Ascending aorta (tissue), 2 donors: ENCODE measurements around the gene PPP1R10. TPM values are rescaled to one million over a fixed set of nuclear protein-coding genes. Genes with fewer than 3 reads are reported as not detected.

Source experiments
- DNase-seq, 2 donors: peaks; one replicate each; pipeline ENCODE4 v3.0.0-alpha.2; 2019; ENCODE audit warnings: low spot score in 2 of 2
- H3K27ac ChIP-seq, 2 donors: fragments of 200-600 bp; sonication (generic); one replicate each; pipeline ENCODE4 v1.5.1; 2016 to 2017; ENCODE audit warnings: mild to moderate bottlenecking in 1 of 2
- H3K27me3 ChIP-seq: fragments of 200-600 bp; sonication (generic); one replicate; pipeline ENCODE4 v1.5.1; 2017
- H3K36me3 ChIP-seq, 2 donors: fragments of 200-600 bp; sonication (generic); one replicate each; pipeline ENCODE4 v1.5.1; 2016
- H3K4me1 ChIP-seq, 2 donors: fragments of 200-600 bp; sonication (generic); one replicate each; pipeline ENCODE4 v1.5.1; 2016 to 2017; ENCODE audit warnings: mild to moderate bottlenecking in 1 of 2
- H3K4me3 ChIP-seq, 2 donors: fragments of 200-600 bp; sonication (generic); one replicate each; pipeline ENCODE4 v1.5.1; 2016 to 2017; ENCODE audit warnings: mild to moderate bottlenecking in 1 of 2
- H3K9me3 ChIP-seq, 2 donors: fragments of 200-600 bp; sonication (generic); one replicate each; pipeline ENCODE4 v1.5.1; 2016
- intact Hi-C: fragments of 100-400 bp; cut with DNase I; formaldehyde crosslinking; loops from one replicate; pipeline ENCODE4 v1.15.1; 2023
- total RNA-seq: library from RNA; depleted of rRNA; stranded (reverse); fragments of >200 nt; gene quantifications from one replicate; pipeline ENCODE4 v1.1.0, GENCODE V29; 2016
- TF ChIP-seq, protein P1 (sequence below), 3 experiments: fragments of 200-600 bp in 2 of 3; fragments of 450-650 bp in 1 of 3; sonication (generic) in 2 of 3; IDR thresholded peaks; one replicate each; pipeline ENCODE4 v1.5.1; 2016 to 2019; ENCODE audit warnings: antibody characterized with exemption in 3 of 3, mild to moderate bottlenecking in 1 of 3, moderate library complexity in 1 of 3

Gene PPP1R10
- total RNA-seq, 1 donor from 2014 or later, result 52.6 TPM

DNA sequence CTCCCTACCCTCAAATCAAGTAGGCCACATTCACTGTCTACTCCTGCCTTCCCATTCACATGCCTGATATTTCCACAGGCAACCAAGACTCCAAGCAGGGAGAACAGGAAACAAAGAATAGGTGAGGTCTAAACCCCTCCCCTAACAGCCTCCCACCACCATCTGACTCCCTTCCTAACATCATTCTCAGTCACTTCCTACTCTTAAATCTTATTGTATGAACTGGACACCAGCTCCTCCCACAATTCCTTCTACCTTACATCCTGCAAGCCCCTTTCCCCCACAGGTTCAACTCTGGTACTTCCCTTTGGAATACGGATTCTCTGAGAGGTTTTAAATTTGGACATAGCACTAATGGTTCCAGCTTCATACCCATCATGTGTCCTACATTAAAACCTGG is 28.9 kb upstream of the PPP1R10 start:
- no peaks in the 10 kb centered on the region for H3K27me3 ChIP-seq
- DNase-seq, result no peak
- no peak overlapping the region for H3K4me3 ChIP-seq
- H3K27ac ChIP-seq, result no peak overlapping the region
- peaks cover 7 to 20% of the 10 kb centered on the region in 2 donors for H3K36me3 ChIP-seq
- H3K9me3 ChIP-seq, result no peaks in the 10 kb centered on the region
- intact Hi-C loops, result loop anchor here (2.0 kb wide), 1 partner anchor 27 kb away; the partner anchor contains the start of gene DHX16
- TF ChIP-seq, protein P1, sequence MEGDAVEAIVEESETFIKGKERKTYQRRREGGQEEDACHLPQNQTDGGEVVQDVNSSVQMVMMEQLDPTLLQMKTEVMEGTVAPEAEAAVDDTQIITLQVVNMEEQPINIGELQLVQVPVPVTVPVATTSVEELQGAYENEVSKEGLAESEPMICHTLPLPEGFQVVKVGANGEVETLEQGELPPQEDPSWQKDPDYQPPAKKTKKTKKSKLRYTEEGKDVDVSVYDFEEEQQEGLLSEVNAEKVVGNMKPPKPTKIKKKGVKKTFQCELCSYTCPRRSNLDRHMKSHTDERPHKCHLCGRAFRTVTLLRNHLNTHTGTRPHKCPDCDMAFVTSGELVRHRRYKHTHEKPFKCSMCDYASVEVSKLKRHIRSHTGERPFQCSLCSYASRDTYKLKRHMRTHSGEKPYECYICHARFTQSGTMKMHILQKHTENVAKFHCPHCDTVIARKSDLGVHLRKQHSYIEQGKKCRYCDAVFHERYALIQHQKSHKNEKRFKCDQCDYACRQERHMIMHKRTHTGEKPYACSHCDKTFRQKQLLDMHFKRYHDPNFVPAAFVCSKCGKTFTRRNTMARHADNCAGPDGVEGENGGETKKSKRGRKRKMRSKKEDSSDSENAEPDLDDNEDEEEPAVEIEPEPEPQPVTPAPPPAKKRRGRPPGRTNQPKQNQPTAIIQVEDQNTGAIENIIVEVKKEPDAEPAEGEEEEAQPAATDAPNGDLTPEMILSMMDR (IDR thresholded peaks at IDR 0.05), result no peak
- H3K4me1 ChIP-seq, result peaks cover 0 to 12% of the 10 kb centered on the region in 2 donors

DNA sequence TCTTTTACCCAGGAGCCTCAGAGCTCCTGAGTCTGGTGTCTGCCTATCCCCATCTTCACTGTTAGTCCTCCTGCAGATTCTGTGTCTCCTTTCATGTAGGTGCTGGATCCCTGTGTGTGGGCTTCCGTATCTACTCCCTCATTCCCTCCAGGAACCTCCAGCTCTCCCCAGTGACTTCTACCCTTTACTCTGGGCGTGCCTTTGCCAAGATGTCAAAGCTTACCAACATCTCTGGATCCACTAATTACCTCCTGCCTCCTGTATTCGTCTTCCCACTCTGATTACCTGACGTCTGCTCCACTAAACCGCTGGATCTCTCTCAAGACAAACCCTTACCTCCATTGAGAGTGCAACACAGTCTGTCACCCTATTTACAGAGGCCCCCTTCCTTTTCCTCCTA is 27.7 kb upstream of the PPP1R10 start:
- no peak overlapping the region for H3K4me3 ChIP-seq
- peaks cover 0 to 12% of the 10 kb centered on the region in 2 donors for H3K4me1 ChIP-seq
- no peaks in the 10 kb centered on the region for H3K27me3 ChIP-seq
- no peaks in the 10 kb centered on the region for H3K9me3 ChIP-seq
- TF ChIP-seq, protein P1 (IDR thresholded peaks at IDR 0.05), result no peak
- DNase-seq, result no peak
- intact Hi-C loops, result no loop called here
- H3K36me3 ChIP-seq, result peaks cover 12 to 25% of the 10 kb centered on the region in 2 donors
- H3K27ac ChIP-seq, result no peak overlapping the region

DNA sequence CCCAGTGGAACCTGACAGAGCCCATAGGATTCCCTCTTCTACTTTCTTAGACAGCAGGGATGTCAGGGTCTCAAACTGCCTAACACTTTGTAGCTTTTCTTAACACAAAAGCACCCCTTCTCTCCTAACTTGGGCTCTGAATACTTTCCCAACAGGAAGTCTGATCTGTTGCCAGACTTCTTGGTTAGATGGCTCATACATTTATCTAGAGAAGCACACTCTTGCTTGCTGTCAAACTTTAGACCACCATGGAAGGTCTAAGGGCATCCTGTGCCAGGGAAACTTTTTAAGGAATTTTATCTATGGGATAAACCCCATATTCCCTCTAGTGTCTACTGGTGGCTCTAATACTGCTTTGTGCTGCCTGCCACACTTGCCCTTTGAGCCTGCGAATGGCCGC is 26.6 kb upstream of the PPP1R10 start:
- no peak for DNase-seq
- Histone ChIP-seq H3K4me1 (peaks cover 0 to 12% of the 10 kb centered on the region in 2 donors), H3K4me3 (no peak overlapping the region), H3K36me3 (peaks cover 12 to 25% of the 10 kb centered on the region in 2 donors), H3K9me3 (no peaks in the 10 kb centered on the region), H3K27me3 (no peaks in the 10 kb centered on the region), H3K27ac (no peak overlapping the region)
- TF ChIP-seq, protein P1 (IDR thresholded peaks at IDR 0.05), result no peak
- intact Hi-C loops, result no loop called here

DNA sequence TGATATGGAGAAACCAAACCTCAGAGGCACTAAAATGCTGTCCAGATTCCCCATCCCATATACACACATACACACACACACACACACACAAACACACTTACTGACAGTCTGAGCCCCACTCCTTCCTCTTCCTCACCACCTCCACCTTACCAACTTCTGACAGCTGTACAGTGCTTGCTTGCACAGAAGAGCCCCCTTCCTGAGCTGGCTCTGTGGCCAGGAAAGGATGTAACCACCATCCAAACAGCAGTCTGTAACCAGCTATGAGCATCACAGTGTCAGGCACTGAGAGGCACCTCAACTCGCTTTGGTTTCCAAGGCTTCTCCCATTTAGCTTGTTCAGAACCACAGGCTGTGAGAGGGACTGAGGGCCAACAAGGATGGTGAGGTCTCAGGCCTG is 24.0 kb upstream of the PPP1R10 start:
- TF ChIP-seq, protein P1 (IDR thresholded peaks at IDR 0.05), result no peak
- H3K36me3 ChIP-seq, result peaks cover 12 to 30% of the 10 kb centered on the region in 2 donors
- H3K4me3 ChIP-seq, result no peak overlapping the region
- no peaks in the 10 kb centered on the region for H3K4me1 ChIP-seq
- intact Hi-C loops, result no loop called here
- no peaks in the 10 kb centered on the region for H3K9me3 ChIP-seq
- no peaks in the 10 kb centered on the region for H3K27me3 ChIP-seq
- DNase-seq, result no peak
- no peak overlapping the region for H3K27ac ChIP-seq

DNA sequence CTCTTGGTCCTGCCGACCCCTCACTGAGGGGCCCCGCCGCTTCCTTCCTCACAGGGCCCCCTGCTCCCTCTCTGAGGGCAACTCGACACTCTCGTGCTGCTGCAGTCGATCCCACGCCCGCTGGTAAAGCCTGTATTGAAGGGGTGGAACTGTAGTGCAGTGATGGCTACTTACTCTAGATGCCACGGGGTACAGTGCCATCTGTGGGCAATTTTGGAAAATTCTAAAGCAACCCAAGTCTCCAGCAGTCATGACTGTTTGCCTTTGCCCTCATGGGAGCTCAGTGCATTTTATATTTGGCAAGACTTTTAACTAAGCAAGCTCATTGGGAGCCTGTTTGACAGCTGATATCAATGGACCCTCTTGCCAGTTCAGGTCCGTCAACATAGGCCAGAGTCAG is 23.4 kb upstream of the PPP1R10 start:
- Histone ChIP-seq H3K9me3 (no peaks in the 10 kb centered on the region), H3K36me3 (peaks cover 12 to 30% of the 10 kb centered on the region in 2 donors), H3K4me1 (no peaks in the 10 kb centered on the region), H3K27me3 (no peaks in the 10 kb centered on the region), H3K27ac (no peak overlapping the region), H3K4me3 (no peak overlapping the region)
- TF ChIP-seq, protein P1 (IDR thresholded peaks at IDR 0.05), result no peak
- intact Hi-C loops, result no loop called here
- DNase-seq, result no peak

DNA sequence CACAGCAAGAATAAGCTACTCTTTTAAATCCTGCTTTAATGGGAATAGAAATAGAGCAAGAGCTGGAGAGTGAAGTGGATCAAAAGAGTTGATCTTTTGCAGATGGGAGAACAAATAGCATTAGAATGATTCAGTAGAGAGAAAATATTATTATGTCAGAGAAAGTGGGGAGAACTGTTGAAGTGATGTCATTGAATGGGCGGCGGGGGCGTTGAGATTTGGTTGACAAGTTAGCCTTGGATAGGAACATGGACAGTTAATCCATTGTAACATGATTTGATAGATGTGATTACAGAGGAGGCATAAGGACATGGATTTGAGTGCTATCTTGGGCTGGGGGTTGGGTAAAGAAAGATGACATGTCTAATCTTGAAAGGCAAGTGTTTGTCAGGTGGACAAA is 18.8 kb upstream of the PPP1R10 start:
- H3K36me3 ChIP-seq, result peaks cover 12 to 24% of the 10 kb centered on the region in 2 donors

More for the DNA sequence above, 18.8 kb upstream of the PPP1R10 start:
- no peaks in the 10 kb centered on the region for H3K4me1 ChIP-seq
- intact Hi-C loops, result no loop called here
- H3K9me3 ChIP-seq, result no peaks in the 10 kb centered on the region
- no peak for DNase-seq
- no peaks in the 10 kb centered on the region for H3K27me3 ChIP-seq
- H3K27ac ChIP-seq, result no peak overlapping the region
- no peak overlapping the region for H3K4me3 ChIP-seq
- TF ChIP-seq, protein P1 (IDR thresholded peaks at IDR 0.05), result no peak
